KMS-11 (cell line): ENCODE results near the gene ATRN.

Experiments used
- H2AFZ ChIP-seq: fragments of 200-600 bp; sonication (generic); 2 replicates; pipeline ENCODE4 v1.6.1; 2016; ENCODE audit warnings: antibody characterized with exemption, mixed run types, low read depth
- H3K27ac ChIP-seq: fragments of 200-600 bp; sonication (generic); 2 replicates; pipeline ENCODE4 v1.6.1; 2016; ENCODE audit warnings: mild to moderate bottlenecking, mixed run types
- H3K27me3 ChIP-seq: fragments of 200-600 bp; sonication (generic); 2 replicates; pipeline ENCODE4 v1.6.1; 2017; ENCODE audit warnings: mild to moderate bottlenecking, low read depth, mixed run types, moderate library complexity; ENCODE audit not compliant: insufficient read depth
- H3K36me3 ChIP-seq: fragments of 200-600 bp; sonication (generic); 2 replicates; pipeline ENCODE4 v1.6.1; 2017; ENCODE audit warnings: mild to moderate bottlenecking, mixed run types; ENCODE audit not compliant: insufficient read depth
- H3K4me1 ChIP-seq: fragments of 200-600 bp; sonication (generic); 2 replicates; pipeline ENCODE4 v1.6.1; 2016; ENCODE audit warnings: mild to moderate bottlenecking, low read depth, mixed run types; ENCODE audit not compliant: poor library complexity, severe bottlenecking
- H3K4me2 ChIP-seq: fragments of 200-600 bp; sonication (generic); 2 replicates; pipeline ENCODE4 v1.7.0; 2016; ENCODE audit warnings: mild to moderate bottlenecking, mixed run types
- H3K4me3 ChIP-seq: fragments of 200-600 bp; sonication (generic); IDR thresholded peaks from 2 replicates; pipeline ENCODE4 v1.6.1; 2017; ENCODE audit warnings: low read depth, low read length, mixed read lengths; ENCODE audit not compliant: insufficient read depth
- H3K79me2 ChIP-seq: fragments of 200-600 bp; sonication (generic); 2 replicates; pipeline ENCODE4 v1.6.1; 2016; ENCODE audit warnings: low read depth, mixed run types; ENCODE audit not compliant: insufficient read depth
- H3K9ac ChIP-seq: fragments of 200-600 bp; sonication (generic); 2 replicates; pipeline ENCODE4 v1.6.1; 2016; ENCODE audit warnings: mild to moderate bottlenecking, mixed run types
- H4K20me1 ChIP-seq: fragments of 200-600 bp; sonication (generic); 2 replicates; pipeline ENCODE4 v1.6.1; 2016; ENCODE audit warnings: mild to moderate bottlenecking, mixed run types; ENCODE audit not compliant: insufficient read depth
- TF ChIP-seq, protein P1 (sequence below): fragments of 200-600 bp; sonication (generic); conservative IDR thresholded peaks from 2 replicates; pipeline ENCODE4 v1.6.1; 2017; ENCODE audit warnings: low read depth, mild to moderate bottlenecking, antibody characterized with exemption, low read length, moderate library complexity, mixed read lengths

The ATRN gene

DNA sequence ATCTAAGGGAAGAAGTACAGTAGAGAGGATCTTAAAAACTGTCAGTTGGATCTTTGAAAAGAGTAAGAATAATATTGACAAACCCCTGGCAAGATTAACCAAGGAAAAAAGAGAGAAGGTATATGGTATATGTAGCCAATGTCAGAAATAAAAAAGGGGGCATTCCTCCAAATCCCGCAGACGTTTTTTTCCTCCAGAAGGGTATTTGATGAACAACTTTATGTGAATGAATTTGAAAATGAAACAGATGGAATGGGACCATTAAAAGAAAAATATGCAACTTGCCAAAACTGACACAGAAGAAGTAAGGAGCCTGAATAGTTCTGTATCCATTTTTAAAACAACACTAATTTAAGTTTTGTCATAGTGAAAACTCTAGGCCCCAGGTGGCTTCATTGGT is 156.7 kb downstream of the ATRN start:
- H3K36me3 ChIP-seq, result no peaks in the 10 kb centered on the region
- H3K27ac ChIP-seq, result no peak overlapping the region
- H3K4me1 ChIP-seq, result no peaks in the 10 kb centered on the region
- H3K4me3 ChIP-seq, result no peak overlapping the region
- H3K27me3 ChIP-seq, result no peaks in the 10 kb centered on the region
- H4K20me1 ChIP-seq, result no peaks in the 10 kb centered on the region
- no peak overlapping the region for H3K9ac ChIP-seq
- TF ChIP-seq, protein P1, sequence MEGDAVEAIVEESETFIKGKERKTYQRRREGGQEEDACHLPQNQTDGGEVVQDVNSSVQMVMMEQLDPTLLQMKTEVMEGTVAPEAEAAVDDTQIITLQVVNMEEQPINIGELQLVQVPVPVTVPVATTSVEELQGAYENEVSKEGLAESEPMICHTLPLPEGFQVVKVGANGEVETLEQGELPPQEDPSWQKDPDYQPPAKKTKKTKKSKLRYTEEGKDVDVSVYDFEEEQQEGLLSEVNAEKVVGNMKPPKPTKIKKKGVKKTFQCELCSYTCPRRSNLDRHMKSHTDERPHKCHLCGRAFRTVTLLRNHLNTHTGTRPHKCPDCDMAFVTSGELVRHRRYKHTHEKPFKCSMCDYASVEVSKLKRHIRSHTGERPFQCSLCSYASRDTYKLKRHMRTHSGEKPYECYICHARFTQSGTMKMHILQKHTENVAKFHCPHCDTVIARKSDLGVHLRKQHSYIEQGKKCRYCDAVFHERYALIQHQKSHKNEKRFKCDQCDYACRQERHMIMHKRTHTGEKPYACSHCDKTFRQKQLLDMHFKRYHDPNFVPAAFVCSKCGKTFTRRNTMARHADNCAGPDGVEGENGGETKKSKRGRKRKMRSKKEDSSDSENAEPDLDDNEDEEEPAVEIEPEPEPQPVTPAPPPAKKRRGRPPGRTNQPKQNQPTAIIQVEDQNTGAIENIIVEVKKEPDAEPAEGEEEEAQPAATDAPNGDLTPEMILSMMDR, result no peak
- no peak overlapping the region for H3K4me2 ChIP-seq
- no peaks in the 10 kb centered on the region for H3K79me2 ChIP-seq
- no peak overlapping the region for H2AFZ ChIP-seq

DNA sequence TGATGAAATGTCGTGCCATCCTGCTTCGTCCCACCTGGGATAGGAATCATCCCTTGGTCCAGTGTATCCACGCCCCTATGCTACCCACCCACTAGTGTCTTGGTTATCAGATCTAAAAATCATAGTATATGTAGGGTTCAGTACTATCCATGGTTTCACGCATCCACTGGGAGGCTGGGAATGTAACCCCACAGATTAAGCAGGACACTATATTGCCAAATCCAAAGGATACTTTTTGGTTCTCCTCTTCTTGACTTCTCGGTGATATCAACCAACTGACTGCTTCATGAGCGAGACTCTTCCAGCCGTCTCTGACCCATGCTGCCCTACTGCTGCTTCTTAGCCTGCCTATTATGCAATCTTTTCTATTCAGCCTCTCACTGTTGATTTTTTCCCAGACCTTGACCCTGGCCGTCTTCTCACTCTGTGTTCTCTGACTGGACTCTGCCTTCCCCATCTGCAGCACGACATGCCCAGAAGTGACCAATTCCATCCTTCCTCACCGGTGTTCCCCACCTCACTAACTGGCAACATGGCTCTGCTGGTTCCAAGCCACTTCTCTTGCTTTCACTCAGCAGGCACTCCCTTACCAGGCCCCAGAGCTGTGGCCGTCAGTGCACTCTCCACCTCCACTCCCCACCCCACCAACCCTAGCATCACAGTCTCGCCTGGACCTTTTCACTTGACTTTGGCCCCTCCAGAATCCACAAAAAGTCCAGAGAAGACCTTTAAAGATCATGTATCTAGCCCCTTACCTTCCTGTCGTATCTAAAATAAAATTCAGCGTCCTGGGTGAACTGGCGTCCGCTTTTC is 157.9 kb downstream of the ATRN start:
- Histone ChIP-seq H3K36me3 (no peaks in the 10 kb centered on the region), H3K27me3 (no peaks in the 10 kb centered on the region), H4K20me1 (no peaks in the 10 kb centered on the region), H3K4me1 (no peaks in the 10 kb centered on the region), H2AFZ (no peak overlapping the region), H3K79me2 (no peaks in the 10 kb centered on the region), H3K4me2 (no peak overlapping the region), H3K9ac (no peak overlapping the region), H3K27ac (no peak overlapping the region), H3K4me3 (no peak overlapping the region)
- TF ChIP-seq, protein P1, result no peak

DNA sequence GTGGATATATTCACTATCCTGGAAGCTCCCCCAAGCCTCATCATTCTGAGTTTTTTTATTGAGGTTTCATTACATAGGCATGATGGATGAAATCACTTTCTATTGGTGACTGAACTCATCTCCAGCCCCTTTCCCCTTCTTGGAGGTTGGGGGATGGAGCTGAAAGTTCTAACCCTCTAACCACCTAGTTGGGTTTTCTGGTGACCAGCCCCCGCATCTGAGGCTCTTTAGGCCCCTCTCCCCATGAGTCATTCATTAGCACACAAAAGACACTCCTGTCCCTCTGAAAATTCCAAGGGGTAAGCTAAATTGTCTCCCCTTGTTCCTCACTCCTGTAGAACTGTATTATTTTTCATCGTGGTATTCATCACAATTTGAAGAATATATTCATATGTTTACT is 159.1 kb downstream of the ATRN start:
- Histone ChIP-seq H3K4me1 (no peaks in the 10 kb centered on the region), H2AFZ (no peak overlapping the region), H3K27me3 (no peaks in the 10 kb centered on the region), H3K27ac (no peak overlapping the region), H3K36me3 (no peaks in the 10 kb centered on the region), H3K79me2 (no peaks in the 10 kb centered on the region), H3K4me3 (no peak overlapping the region), H3K9ac (no peak overlapping the region), H3K4me2 (no peak overlapping the region), H4K20me1 (no peaks in the 10 kb centered on the region)
- TF ChIP-seq, protein P1, result no peak

DNA sequence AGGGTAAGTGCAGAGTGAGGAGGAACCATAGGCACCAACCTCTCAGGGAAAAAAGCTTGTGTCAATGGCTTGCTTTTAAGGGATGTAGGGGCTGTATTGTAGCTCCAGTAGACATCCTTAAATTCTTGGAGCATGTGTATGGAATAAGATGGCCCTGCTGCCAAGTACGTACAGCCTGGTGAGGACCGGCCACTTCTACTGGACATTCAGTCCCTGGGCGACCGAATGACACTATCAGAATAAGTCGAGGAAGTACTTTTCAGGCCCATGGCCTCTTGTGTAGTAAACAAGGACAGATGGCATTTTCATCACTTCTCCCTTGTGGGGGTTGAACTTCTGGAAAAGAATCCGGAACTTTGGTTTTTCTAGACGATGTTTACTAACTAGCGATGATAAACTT is 159.6 kb downstream of the ATRN start:
- Histone ChIP-seq H3K36me3 (no peaks in the 10 kb centered on the region), H3K4me1 (no peaks in the 10 kb centered on the region), H3K9ac (no peak overlapping the region), H3K27me3 (no peaks in the 10 kb centered on the region), H3K27ac (no peak overlapping the region), H2AFZ (no peak overlapping the region), H3K79me2 (no peaks in the 10 kb centered on the region), H3K4me3 (no peak overlapping the region), H3K4me2 (no peak overlapping the region), H4K20me1 (no peaks in the 10 kb centered on the region)
- TF ChIP-seq, protein P1, result no peak
